ENCODE measurements around the gene ALDH3A1.

Gene ALDH3A1

DNA sequence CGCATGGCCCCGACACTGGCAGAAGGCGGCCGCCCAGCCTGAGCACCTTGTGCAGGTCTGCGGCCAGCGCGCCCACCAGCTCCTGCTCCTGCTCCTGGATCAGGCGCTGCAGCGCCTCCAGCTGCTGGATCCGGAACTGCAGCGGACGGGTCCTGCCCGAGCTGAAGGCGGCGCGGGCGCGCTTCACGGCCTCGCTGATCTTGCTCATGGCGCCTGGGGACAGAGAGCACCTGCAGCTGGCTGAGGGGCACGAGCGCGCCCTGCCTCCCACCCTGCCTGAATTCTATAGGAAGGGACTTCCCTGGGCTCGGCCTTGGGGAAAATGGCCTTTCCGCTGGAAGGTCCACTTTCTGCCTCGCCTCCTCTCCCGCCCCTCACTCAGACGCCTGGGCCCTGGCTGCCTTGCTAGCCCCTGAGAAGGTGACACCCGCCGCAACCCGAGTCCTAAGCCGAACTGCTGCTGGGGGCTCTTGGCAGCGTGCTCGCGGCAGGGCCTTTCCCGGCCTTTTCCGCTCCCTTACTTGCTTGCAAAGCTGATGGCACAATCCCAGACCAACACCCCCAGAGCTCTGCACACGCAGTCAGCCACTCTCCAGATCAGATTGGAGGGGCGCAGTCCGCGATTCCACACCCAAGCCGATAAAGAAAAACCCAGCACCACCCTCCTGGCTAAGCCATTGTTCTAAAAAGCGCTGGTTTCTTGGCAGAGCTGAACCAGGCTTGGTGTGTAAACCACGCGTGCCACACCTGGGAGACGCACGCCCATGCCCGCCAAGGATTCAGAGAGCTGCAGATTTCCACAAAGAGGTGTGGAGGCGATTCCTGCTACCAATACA lies 3.0 kb downstream of the ALDH3A1 start:
- H3K4me3 ChIP-seq (ENCODE audit: low read depth, low read length): peak overlapping the region; percentile 49
- TF ChIP-seq, protein P1, sequence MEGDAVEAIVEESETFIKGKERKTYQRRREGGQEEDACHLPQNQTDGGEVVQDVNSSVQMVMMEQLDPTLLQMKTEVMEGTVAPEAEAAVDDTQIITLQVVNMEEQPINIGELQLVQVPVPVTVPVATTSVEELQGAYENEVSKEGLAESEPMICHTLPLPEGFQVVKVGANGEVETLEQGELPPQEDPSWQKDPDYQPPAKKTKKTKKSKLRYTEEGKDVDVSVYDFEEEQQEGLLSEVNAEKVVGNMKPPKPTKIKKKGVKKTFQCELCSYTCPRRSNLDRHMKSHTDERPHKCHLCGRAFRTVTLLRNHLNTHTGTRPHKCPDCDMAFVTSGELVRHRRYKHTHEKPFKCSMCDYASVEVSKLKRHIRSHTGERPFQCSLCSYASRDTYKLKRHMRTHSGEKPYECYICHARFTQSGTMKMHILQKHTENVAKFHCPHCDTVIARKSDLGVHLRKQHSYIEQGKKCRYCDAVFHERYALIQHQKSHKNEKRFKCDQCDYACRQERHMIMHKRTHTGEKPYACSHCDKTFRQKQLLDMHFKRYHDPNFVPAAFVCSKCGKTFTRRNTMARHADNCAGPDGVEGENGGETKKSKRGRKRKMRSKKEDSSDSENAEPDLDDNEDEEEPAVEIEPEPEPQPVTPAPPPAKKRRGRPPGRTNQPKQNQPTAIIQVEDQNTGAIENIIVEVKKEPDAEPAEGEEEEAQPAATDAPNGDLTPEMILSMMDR (IDR thresholded peaks at IDR 0.05; ENCODE audit: borderline replicate concordance, insufficient read depth, low read depth, low read length): peak; percentile 98

DNA sequence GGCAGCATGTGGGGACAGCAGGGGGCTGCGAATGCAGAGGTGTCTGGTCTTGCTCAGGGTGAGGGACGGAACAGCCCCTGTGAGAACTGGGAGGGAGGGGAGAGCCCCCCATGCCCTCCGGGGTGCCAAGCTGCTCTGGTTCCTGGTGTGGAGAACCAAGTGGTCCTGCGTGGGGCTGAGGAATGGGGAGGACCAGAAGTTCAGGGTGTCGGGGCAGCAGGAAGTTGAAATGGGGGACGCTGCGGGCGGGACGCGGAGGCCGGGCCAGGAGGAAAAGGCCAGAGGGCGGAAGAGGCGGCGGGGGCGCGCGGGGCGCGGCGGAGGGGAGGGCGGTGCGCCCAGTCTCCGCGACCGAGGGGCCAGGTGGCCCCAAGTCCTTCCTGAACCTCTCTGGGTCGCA lies 3.6 kb downstream of the ALDH3A1 start:
- TF ChIP-seq, protein P1 (IDR thresholded peaks at IDR 0.05; ENCODE audit: borderline replicate concordance, insufficient read depth, low read depth, low read length): no peak
- peak overlapping the region; percentile 49 for H3K4me3 ChIP-seq (ENCODE audit: low read depth, low read length)

DNA sequence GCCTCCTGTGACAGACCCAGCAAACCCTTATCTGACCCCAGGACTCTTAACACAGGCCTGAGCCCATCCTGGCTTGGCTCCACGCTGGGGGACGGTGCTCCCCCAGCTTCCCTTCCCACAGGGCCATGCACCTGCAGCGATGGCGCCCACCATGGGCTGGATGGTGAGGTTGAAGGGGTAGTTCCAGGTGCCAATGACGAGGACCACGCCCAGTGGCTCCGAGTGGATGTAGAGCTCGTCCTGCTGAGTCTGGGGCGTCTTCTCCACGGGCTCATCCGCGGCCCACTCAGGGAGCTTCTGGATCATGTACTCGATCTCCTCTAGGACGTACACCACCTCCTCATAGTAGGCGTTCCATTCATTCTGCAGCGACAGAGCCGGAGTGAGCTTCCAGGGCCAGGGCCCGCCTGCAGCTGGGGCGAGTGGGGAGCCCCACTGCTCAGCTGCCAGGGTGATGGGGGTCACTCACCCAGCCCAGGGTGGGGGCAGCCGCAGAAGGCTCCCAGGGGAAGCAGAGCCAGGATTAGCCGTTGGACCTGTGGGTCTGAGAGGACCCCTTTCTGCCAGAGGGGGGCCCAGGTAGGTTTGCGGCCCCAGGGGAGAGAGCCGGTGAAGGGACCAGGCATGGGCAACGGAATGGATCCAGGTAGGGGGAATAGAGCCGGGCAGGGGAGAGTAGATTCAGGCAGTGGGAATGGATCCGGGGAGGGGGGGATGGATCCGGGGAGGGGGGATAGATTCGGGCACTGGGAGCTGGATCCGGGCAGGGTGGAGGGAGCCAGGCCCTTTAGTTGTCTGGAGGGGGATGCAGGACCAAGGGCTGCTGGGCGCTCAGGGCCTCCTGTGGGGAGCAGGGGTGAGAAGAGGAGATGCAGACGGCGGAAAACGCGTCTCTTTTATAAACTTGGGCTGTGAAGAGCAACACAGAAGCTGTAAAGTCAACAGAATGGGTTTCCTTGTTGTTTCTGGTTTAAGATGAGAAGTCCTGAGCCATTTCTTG lies 4.7 kb downstream of the ALDH3A1 start:
- H3K4me3 ChIP-seq (ENCODE audit: low read depth, low read length): no peak overlapping the region
- TF ChIP-seq, protein P1 (IDR thresholded peaks at IDR 0.05; ENCODE audit: borderline replicate concordance, insufficient read depth, low read depth, low read length): no peak

DNA sequence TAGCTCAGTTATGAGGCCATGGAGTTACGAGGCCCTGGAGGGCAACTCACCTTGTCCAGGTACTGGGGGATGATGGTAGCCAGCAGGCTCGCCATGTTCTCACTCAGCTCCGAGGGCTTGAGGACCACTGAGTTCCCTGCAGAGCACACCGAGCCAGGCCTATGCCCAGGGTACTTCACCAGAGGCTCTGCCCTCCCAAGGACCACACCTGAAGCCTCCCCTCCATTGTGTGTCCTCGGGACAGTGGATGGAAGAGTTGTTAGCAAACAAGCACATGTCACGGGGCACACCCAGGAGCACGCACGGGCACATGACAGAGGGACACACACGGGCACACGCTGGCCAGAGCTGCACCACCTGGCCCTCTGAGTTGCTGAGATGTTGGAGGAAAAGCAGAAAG lies 5.6 kb downstream of the ALDH3A1 start:
- TF ChIP-seq, protein P1 (IDR thresholded peaks at IDR 0.05; ENCODE audit: borderline replicate concordance, insufficient read depth, low read depth, low read length): no peak

DNA sequence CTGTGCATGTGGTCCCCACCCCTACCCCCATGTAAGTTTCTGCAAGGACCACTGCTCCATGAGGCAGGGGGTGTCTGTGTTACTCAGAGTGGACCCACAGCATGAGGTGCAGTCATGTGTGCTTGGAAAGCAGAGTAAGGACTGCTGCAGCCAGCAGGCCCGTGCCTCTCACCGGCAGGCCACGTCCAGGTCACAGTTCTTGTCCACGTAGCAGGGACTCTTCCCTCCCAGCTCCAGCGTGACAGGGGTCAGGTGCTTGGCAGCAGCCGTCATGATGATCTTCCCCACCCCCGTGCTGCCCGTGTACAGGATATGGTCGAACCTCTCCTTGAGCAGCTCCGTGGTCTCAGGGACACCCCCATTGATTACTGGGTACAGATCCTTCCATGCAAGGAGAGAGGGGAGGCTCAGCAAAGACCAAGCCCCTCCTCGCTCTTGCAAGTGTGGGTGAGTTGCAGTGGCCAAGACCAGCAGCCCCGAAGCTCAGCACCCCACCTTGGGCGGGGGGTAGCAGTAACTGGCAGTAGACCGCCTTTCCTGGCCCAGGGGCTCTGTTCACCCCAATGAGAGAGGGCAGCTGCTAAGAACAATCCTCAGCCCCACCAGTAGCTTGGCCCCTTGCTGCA lies 6.2 kb downstream of the ALDH3A1 start:
- no peak overlapping the region for H3K4me3 ChIP-seq (ENCODE audit: low read depth, low read length)
- TF ChIP-seq, protein P1 (IDR thresholded peaks at IDR 0.05; ENCODE audit: borderline replicate concordance, insufficient read depth, low read depth, low read length): no peak

More for the DNA sequence above, 5.6 kb downstream of the ALDH3A1 start:
- H3K4me3 ChIP-seq (ENCODE audit: low read depth, low read length): no peak overlapping the region

DNA sequence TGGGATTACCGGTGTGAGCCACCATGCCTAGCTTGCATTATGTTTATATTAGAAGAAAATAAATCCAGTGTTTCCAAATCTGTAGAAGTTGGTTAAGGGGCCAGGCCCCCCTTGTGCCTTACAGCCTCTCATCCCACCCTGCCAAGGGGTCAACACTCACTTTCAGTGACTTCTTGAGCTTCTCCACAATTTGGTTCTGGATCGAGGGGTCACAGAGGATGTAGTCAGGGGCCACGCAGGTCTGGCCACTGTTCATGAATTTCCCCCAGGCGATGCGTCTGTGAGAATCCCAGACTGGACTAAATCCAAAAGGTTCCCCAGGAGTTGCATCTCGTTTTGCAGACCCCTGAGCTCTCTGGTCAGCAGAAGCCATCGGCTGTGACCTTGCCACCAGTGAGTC lies 7.2 kb downstream of the ALDH3A1 start:
- no peak overlapping the region for H3K4me3 ChIP-seq (ENCODE audit: low read depth, low read length)
- TF ChIP-seq, protein P1 (IDR thresholded peaks at IDR 0.05; ENCODE audit: borderline replicate concordance, insufficient read depth, low read depth, low read length): no peak
